DND-41 (cell line): Measurements from ENCODE around the gene PRKCZ.

Source experiments
- ATAC-seq: fragments of 200-7000 bp; cut with Tn5 transposase; 3 replicates; pipeline ENCODE4 v1.9.1; 2021; ENCODE audit warnings: low read depth; ENCODE audit not compliant: insufficient read depth
- DNase-seq: peaks from one replicate; pipeline ENCODE4 v3.0.0-alpha.2; 2020
- H2AFZ ChIP-seq: 2 replicates; pipeline ENCODE4 v1.6.0; 2012; ENCODE audit warnings: low read depth, low read length
- H3K27ac ChIP-seq: 2 replicates; pipeline ENCODE4 v1.5.1; 2012; ENCODE audit warnings: low read length, inconsistent platforms
- H3K27me3 ChIP-seq: fragments of 200-600 bp; sonication (generic); 2 replicates; pipeline ENCODE4 v1.6.0; 2012; ENCODE audit warnings: low read length, mild to moderate bottlenecking, inconsistent platforms; ENCODE audit not compliant: insufficient read depth, poor library complexity
- H3K36me3 ChIP-seq: 2 replicates; pipeline ENCODE4 v1.5.1; 2012; ENCODE audit warnings: low read length, inconsistent platforms; ENCODE audit not compliant: insufficient read depth
- H3K4me1 ChIP-seq: 2 replicates; pipeline ENCODE4 v1.5.1; 2012; ENCODE audit warnings: mild to moderate bottlenecking, low read length; ENCODE audit not compliant: insufficient read depth
- H3K4me2 ChIP-seq: 2 replicates; pipeline ENCODE4 v1.6.0; 2012; ENCODE audit warnings: mild to moderate bottlenecking, moderate library complexity, low read length, inconsistent platforms; ENCODE audit not compliant: insufficient read depth
- H3K4me3 ChIP-seq, 2 experiments: fragments of 200-600 bp in 1 of 2; shearing (Covaris generic) in 1 of 2; 2 replicates each; pipeline ENCODE4 v1.5.1; 2012 to 2016; ENCODE audit warnings: inconsistent platforms in 2 of 2, low read length in 2 of 2, mild to moderate bottlenecking in 2 of 2, low read depth in 1 of 2, moderate library complexity in 1 of 2
- H3K79me2 ChIP-seq: 2 replicates; pipeline ENCODE4 v1.6.0; 2012; ENCODE audit warnings: low read length, inconsistent platforms; ENCODE audit not compliant: insufficient read depth
- H3K9ac ChIP-seq: 2 replicates; pipeline ENCODE4 v1.6.0; 2012; ENCODE audit warnings: low read depth, mild to moderate bottlenecking, inconsistent platforms, low read length, moderate library complexity
- H3K9me3 ChIP-seq: 2 replicates; pipeline ENCODE4 v1.5.1; 2012; ENCODE audit warnings: low read length, moderate library complexity, mild to moderate bottlenecking, inconsistent platforms; ENCODE audit not compliant: insufficient read depth, severe bottlenecking
- H4K20me1 ChIP-seq: 2 replicates; pipeline ENCODE4 v1.6.0; 2012; ENCODE audit warnings: low read length; ENCODE audit not compliant: insufficient read depth
- EZH2 ChIP-seq: IDR thresholded peaks from 3 replicates; pipeline ENCODE4 v1.6.1; 2012; ENCODE audit warnings: borderline replicate concordance, low read depth, mild to moderate bottlenecking, moderate library complexity, low read length, inconsistent platforms; ENCODE audit not compliant: severe bottlenecking
- TF ChIP-seq, protein P1 (sequence below): IDR thresholded peaks from 2 replicates; pipeline ENCODE4 v1.5.1; 2012; ENCODE audit warnings: borderline replicate concordance, low read length, moderate library complexity, mild to moderate bottlenecking; ENCODE audit not compliant: poor library complexity, severe bottlenecking; ENCODE audit errors: extremely low read depth

Gene PRKCZ

GRCh38 chr1:2101946-2102345 lies 51.7 kb downstream of the PRKCZ start:
- peaks cover 4% of the 10 kb centered on the region for H3K27me3 ChIP-seq
- H3K4me1 ChIP-seq: no peaks in the 10 kb centered on the region
- no peak overlapping the region for H3K4me2 ChIP-seq
- no peak overlapping the region for H3K4me3 ChIP-seq
- H3K9me3 ChIP-seq: no peaks in the 10 kb centered on the region
- no peak overlapping the region for H3K9ac ChIP-seq
- no peaks in the 10 kb centered on the region for H3K79me2 ChIP-seq
- no peak overlapping the region for H2AFZ ChIP-seq
- H4K20me1 ChIP-seq: no peaks in the 10 kb centered on the region
- no peak overlapping the region for H3K27ac ChIP-seq
- TF ChIP-seq, protein P1, sequence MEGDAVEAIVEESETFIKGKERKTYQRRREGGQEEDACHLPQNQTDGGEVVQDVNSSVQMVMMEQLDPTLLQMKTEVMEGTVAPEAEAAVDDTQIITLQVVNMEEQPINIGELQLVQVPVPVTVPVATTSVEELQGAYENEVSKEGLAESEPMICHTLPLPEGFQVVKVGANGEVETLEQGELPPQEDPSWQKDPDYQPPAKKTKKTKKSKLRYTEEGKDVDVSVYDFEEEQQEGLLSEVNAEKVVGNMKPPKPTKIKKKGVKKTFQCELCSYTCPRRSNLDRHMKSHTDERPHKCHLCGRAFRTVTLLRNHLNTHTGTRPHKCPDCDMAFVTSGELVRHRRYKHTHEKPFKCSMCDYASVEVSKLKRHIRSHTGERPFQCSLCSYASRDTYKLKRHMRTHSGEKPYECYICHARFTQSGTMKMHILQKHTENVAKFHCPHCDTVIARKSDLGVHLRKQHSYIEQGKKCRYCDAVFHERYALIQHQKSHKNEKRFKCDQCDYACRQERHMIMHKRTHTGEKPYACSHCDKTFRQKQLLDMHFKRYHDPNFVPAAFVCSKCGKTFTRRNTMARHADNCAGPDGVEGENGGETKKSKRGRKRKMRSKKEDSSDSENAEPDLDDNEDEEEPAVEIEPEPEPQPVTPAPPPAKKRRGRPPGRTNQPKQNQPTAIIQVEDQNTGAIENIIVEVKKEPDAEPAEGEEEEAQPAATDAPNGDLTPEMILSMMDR: no peak
- no peak for TF ChIP-seq EZH2
- no peak for ATAC-seq
- no peaks in the 10 kb centered on the region for H3K36me3 ChIP-seq
- no peak for DNase-seq

DNA sequence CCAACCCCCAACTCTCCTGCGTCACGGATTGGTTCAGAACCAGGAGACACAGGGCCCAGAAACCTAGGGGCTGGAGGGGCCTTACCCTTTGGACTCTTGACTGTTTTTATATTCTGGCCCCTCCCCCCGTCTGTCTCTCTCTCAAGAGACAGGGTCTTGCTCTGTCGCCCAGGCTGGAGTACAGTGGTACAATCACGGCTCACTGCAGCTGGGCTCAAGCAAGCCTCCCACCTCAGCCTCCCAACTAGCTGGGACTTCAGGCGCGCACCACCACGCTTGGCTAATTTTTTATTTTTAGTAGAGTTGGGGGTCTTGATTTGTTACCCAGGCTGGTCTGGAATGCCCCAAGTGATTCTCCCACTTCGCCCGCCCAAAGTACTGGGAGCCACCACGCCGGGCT lies 52.5 kb downstream of the PRKCZ start:
- H3K9ac ChIP-seq: no peak overlapping the region
- no peaks in the 10 kb centered on the region for H3K9me3 ChIP-seq
- ATAC-seq (no peak), DNase-seq (no peak)
- no peaks in the 10 kb centered on the region for H3K4me1 ChIP-seq
- H3K79me2 ChIP-seq: no peaks in the 10 kb centered on the region
- TF ChIP-seq, protein P1: no peak
- no peak for TF ChIP-seq EZH2
- peaks cover 4% of the 10 kb centered on the region for H3K27me3 ChIP-seq
- H2AFZ ChIP-seq: no peak overlapping the region
- H3K27ac ChIP-seq: no peak overlapping the region
- no peaks in the 10 kb centered on the region for H4K20me1 ChIP-seq
- no peak overlapping the region for H3K4me3 ChIP-seq
- no peak overlapping the region for H3K4me2 ChIP-seq
- H3K36me3 ChIP-seq: no peaks in the 10 kb centered on the region

- H3K9me3 ChIP-seq: no peaks in the 10 kb centered on the region
- TF ChIP-seq, protein P1: no peak
- TF ChIP-seq EZH2: no peak
- H2AFZ ChIP-seq: no peak overlapping the region
- no peaks in the 10 kb centered on the region for H3K79me2 ChIP-seq
- no peaks in the 10 kb centered on the region for H3K36me3 ChIP-seq
- no peak overlapping the region for H3K4me2 ChIP-seq
- DNase-seq (no peak), ATAC-seq (no peak)
- H3K4me1 ChIP-seq: no peaks in the 10 kb centered on the region
- no peaks in the 10 kb centered on the region for H4K20me1 ChIP-seq
- no peak overlapping the region for H3K27ac ChIP-seq
- H3K27me3 ChIP-seq: peaks cover 4% of the 10 kb centered on the region
- no peak overlapping the region for H3K4me3 ChIP-seq
- H3K9ac ChIP-seq: no peak overlapping the region
Measured at GRCh38 chr1:2103266-2103900, 53.2 kb downstream of the PRKCZ start.
